SK-N-SH treated with all-trans-retinoic acid at 6 μM for 48 hours (cell line): ENCODE results near the gene ASL.

Experiments
- CREB5 ChIP-seq: fragments of 250-450 bp; sonication (Bioruptor Pico); IDR thresholded peaks from 2 replicates; pipeline ENCODE4 v1.5.1; 2020; ENCODE audit warnings: low read depth, mild to moderate bottlenecking, moderate library complexity
- ZNF565 ChIP-seq: fragments of 450-650 bp; formaldehyde crosslinking; conservative IDR thresholded peaks from 2 replicates; pipeline ENCODE4 v1.5.0; 2020; ENCODE audit warnings: low read depth, mild to moderate bottlenecking, moderate library complexity

DNA sequence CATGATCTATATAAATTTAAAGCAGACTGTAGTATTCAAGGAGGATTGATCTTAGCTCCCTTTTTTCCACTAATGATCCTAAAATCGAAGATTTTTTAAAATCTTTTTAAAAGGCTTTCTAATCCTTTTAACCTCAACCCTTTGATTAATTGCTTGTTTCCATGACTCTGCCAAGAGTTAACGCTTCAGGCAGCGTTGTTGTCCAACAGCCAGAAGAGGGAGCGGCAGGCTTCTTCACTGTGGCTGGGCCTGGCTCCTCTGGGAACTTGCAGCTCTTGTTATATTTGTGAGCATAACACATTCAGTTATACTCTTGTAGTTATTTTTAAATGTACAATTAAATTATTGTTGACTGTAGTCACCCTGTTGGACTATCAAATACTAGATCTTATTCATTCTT, 65.3 kb downstream of the ASL start:
- TF ChIP-seq CREB5 (CRISPR knock-in tag) (no peak), ZNF565 (CRISPR knock-in tag) (no peak)
